Measurements from ENCODE around the gene ISCU. TPM values are rescaled to one million over a fixed set of nuclear protein-coding genes. Genes with fewer than 3 reads are reported as not detected.

The ISCU gene
- total and polyA plus RNA-seq, 9 of the 15 experiments (the other 6 are each of a cell fraction or from before 2014, with no cell fraction given), result 15.9 to 92.5 (median 77.3) TPM

- TF ChIP-seq E2F6 (IDR thresholded peaks at IDR 0.05; ENCODE audit: borderline replicate concordance in 1 of 2, extremely low read depth in 1 of 2, insufficient read depth in 1 of 2, insufficient read length in 1 of 2, low read depth in 1 of 2, low read length in 1 of 2, poor library complexity in 1 of 2, severe bottlenecking in 1 of 2), result peak; percentile 67 to 81
- no peak for TF ChIP-seq GTF3C2 (IDR thresholded peaks at IDR 0.05; ENCODE audit: borderline replicate concordance, extremely low read depth, insufficient read length)
- TF ChIP-seq MITF (IDR thresholded peaks at IDR 0.05), result no peak
- TF ChIP-seq ZNF347 (CRISPR knock-in tag; IDR thresholded peaks at IDR 0.05; ENCODE audit: low read depth), result no peak
- no peak for TF ChIP-seq THRA (IDR thresholded peaks at IDR 0.05)
- TF ChIP-seq NONO (IDR thresholded peaks at IDR 0.05; ENCODE audit: low read depth in 2 of 2, low read length in 1 of 2), result no peak
- no peak for TF ChIP-seq ZNF511 (CRISPR knock-in tag; IDR thresholded peaks at IDR 0.05)
- TF ChIP-seq PHF8 (IDR thresholded peaks at IDR 0.05; ENCODE audit: borderline replicate concordance, low read length), result peak; percentile 91; the same call in 1 of the 2 replicates
- TF ChIP-seq CXXC5 (CRISPR knock-in tag; IDR thresholded peaks at IDR 0.05), result peak; percentile 96
- no peak for TF ChIP-seq EZH2 (IDR thresholded peaks at IDR 0.05; ENCODE audit: borderline replicate concordance, low read depth, low read length)
- no peak for TF ChIP-seq ZNF436 (CRISPR knock-in tag; IDR thresholded peaks at IDR 0.05)
- TF ChIP-seq TRIM24 (IDR thresholded peaks at IDR 0.05), result no peak
- TF ChIP-seq RBM39 (optimal IDR thresholded peaks at IDR 0.05; ENCODE audit: low read depth, low read length), result no peak
- TF ChIP-seq, protein P1, sequence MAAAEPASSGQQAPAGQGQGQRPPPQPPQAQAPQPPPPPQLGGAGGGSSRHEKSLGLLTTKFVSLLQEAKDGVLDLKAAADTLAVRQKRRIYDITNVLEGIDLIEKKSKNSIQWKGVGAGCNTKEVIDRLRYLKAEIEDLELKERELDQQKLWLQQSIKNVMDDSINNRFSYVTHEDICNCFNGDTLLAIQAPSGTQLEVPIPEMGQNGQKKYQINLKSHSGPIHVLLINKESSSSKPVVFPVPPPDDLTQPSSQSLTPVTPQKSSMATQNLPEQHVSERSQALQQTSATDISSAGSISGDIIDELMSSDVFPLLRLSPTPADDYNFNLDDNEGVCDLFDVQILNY (CRISPR knock-in tag; IDR thresholded peaks at IDR 0.05), result 0 out of 2 replicates have a peak, but pooled peaks have one; percentile 27
- no peak for TF ChIP-seq EGR1 (conservative IDR thresholded peaks at IDR 0.05)
- no peak for TF ChIP-seq TOE1 (IDR thresholded peaks at IDR 0.05; ENCODE audit: borderline replicate concordance)
- 0 out of 2 replicates have a peak, but pooled peaks have one; percentile 56 for TF ChIP-seq TOE1 (CRISPR knock-in tag; IDR thresholded peaks at IDR 0.05; ENCODE audit: borderline replicate concordance, low read depth)
- TF ChIP-seq ELF4 (CRISPR knock-in tag; IDR thresholded peaks at IDR 0.05), result peak; percentile 96
Observed at GRCh38 chr12:108514973-108515814, 47.2 kb upstream of the ISCU start, which contains the start of gene FICD (continued).
